SU-DHL-6 (cell line): ENCODE results near the gene ANXA6.

Source experiments
- H2AFZ ChIP-seq: fragments of 200-600 bp; sonication (generic); 2 replicates; pipeline ENCODE4 v1.6.1; 2014; ENCODE audit warnings: low read depth, mild to moderate bottlenecking, moderate library complexity, mixed read lengths, antibody characterized with exemption, low read length; ENCODE audit not compliant: severe bottlenecking
- H3F3A ChIP-seq: fragments of 200-600 bp; shearing (Covaris generic); 2 replicates; pipeline ENCODE4 v1.6.0; 2016; ENCODE audit warnings: antibody characterized with exemption, mild to moderate bottlenecking; ENCODE audit not compliant: insufficient read depth
- H3K27ac ChIP-seq: fragments of 200-600 bp; sonication (generic); 2 replicates; pipeline ENCODE4 v1.5.1; 2016; ENCODE audit warnings: low read depth, mild to moderate bottlenecking, low read length, moderate library complexity, mixed read lengths
- H3K27me3 ChIP-seq: fragments of 200-600 bp; sonication (generic), shearing (Covaris generic); 2 replicates; pipeline ENCODE4 v1.6.0; 2014; ENCODE audit warnings: mild to moderate bottlenecking, low read length
- H3K36me3 ChIP-seq: fragments of 200-600 bp; sonication (generic); 2 replicates; pipeline ENCODE4 v1.6.1; 2014; ENCODE audit warnings: mild to moderate bottlenecking, low read length, mixed read lengths
- H3K4me2 ChIP-seq: fragments of 300-600, 200-600 bp; shearing (Covaris generic), sonication (generic); 2 replicates; pipeline ENCODE4 v1.6.0; 2014; ENCODE audit warnings: low read length, low read depth, mild to moderate bottlenecking; ENCODE audit not compliant: poor library complexity, severe bottlenecking
- H3K4me3 ChIP-seq: fragments of 200-600 bp; sonication (generic); 2 replicates; pipeline ENCODE4 v1.5.1; 2014; ENCODE audit warnings: antibody characterized with exemption, low read length, mild to moderate bottlenecking, mixed read lengths; ENCODE audit not compliant: insufficient read depth, poor library complexity, severe bottlenecking
- H3K79me2 ChIP-seq: fragments of 200-600 bp; sonication (generic); 2 replicates; pipeline ENCODE4 v1.6.1; 2014; ENCODE audit warnings: mild to moderate bottlenecking, low read length, moderate library complexity; ENCODE audit not compliant: insufficient read depth
- H3K9ac ChIP-seq: fragments of 200-600 bp; sonication (generic); 2 replicates; pipeline ENCODE4 v1.7.0; 2014; ENCODE audit warnings: mild to moderate bottlenecking, low read length
- H3K9me2 ChIP-seq: fragments of 200-600 bp; sonication (generic); replicated peaks from 2 replicates; pipeline ENCODE4 v1.6.1; 2014; ENCODE audit warnings: low read length; ENCODE audit not compliant: insufficient read depth
- H3K9me3 ChIP-seq: fragments of 200-600 bp; sonication (generic); 2 replicates; pipeline ENCODE4 v1.6.1; 2014; ENCODE audit warnings: low read length, mixed read lengths; ENCODE audit not compliant: insufficient read depth
- H4K20me1 ChIP-seq: fragments of 200-600 bp; sonication (generic); 2 replicates; pipeline ENCODE4 v1.6.1; 2014; ENCODE audit warnings: low read depth, mild to moderate bottlenecking, antibody characterized with exemption, low read length, moderate library complexity, mixed read lengths
- CTCF ChIP-seq: fragments of 200-600 bp; sonication (generic); IDR thresholded peaks from one replicate; pipeline ENCODE4 v1.5.1; 2017; ENCODE audit warnings: antibody characterized with exemption, mild to moderate bottlenecking, low read length, moderate library complexity; ENCODE audit not compliant: insufficient read depth, poor library complexity, severe bottlenecking
- EZH2phosphoT487 ChIP-seq: fragments of 200-600 bp; sonication (generic), shearing (Covaris generic); conservative IDR thresholded peaks from 2 replicates; pipeline ENCODE4 v1.6.1; 2018; ENCODE audit warnings: mild to moderate bottlenecking, antibody characterized with exemption, low read length, moderate library complexity, mixed read lengths

The ANXA6 gene

GRCh38 chr5:151173711-151174611, 16.4 kb upstream of the ANXA6 start:
- Histone ChIP-seq H3K9ac (no peak overlapping the region), H2AFZ (no peak overlapping the region), H3K9me3 (no peaks in the 10 kb centered on the region), H3K27me3 (no peaks in the 10 kb centered on the region), H3F3A (peaks cover 53% of the 10 kb centered on the region), H3K9me2 (no peaks in the 10 kb centered on the region), H4K20me1 (no peaks in the 10 kb centered on the region), H3K27ac (no peak overlapping the region), H3K36me3 (no peaks in the 10 kb centered on the region), H3K4me3 (no peak overlapping the region), H3K4me2 (no peak overlapping the region), H3K79me2 (no peaks in the 10 kb centered on the region)
- TF ChIP-seq CTCF (no peak), EZH2phosphoT487 (no peak)

- no peaks in the 10 kb centered on the region for H3K9me3 ChIP-seq
- no peaks in the 10 kb centered on the region for H3K27me3 ChIP-seq
- H3K79me2 ChIP-seq: no peaks in the 10 kb centered on the region
- H3K9me2 ChIP-seq: no peaks in the 10 kb centered on the region
- TF ChIP-seq CTCF (no peak), EZH2phosphoT487 (no peak)
- no peaks in the 10 kb centered on the region for H3K36me3 ChIP-seq
- H4K20me1 ChIP-seq: no peaks in the 10 kb centered on the region
- no peak overlapping the region for H3K4me2 ChIP-seq
- peaks cover 45% of the 10 kb centered on the region for H3F3A ChIP-seq
- H3K9ac ChIP-seq: no peak overlapping the region
- peak overlapping the region; percentile 52 for H3K27ac ChIP-seq
- no peak overlapping the region for H2AFZ ChIP-seq
- H3K4me3 ChIP-seq: no peak overlapping the region
Measured at GRCh38 chr5:151171529-151171928, 13.9 kb upstream of the ANXA6 start.

GRCh38 chr5:151168602-151169344, 11.2 kb upstream of the ANXA6 start:
- Histone ChIP-seq H3K27ac (no peak overlapping the region), H3K9ac (no peak overlapping the region), H3K27me3 (no peaks in the 10 kb centered on the region), H4K20me1 (no peaks in the 10 kb centered on the region), H3K9me2 (no peaks in the 10 kb centered on the region), H3K36me3 (no peaks in the 10 kb centered on the region), H2AFZ (no peak overlapping the region), H3K4me2 (no peak overlapping the region), H3F3A (peaks cover 41% of the 10 kb centered on the region), H3K9me3 (no peaks in the 10 kb centered on the region), H3K4me3 (no peak overlapping the region), H3K79me2 (no peaks in the 10 kb centered on the region)
- TF ChIP-seq CTCF: no peak
- no peak for TF ChIP-seq EZH2phosphoT487
